Large intestine (tissue), 3 donors: ENCODE data around the gene AUTS2. TPM values are rescaled to one million over a fixed set of nuclear protein-coding genes. Genes with fewer than 3 reads are reported as not detected.
A peak's percentile ranks its signal among the peaks of the same experiment; 100 is the strongest.

ENCODE experiments used
- DNase-seq, 2 donors: peaks; one replicate each; pipeline versions ENCODE4 v3.0.0 to v3.0.0-alpha.2; 2013
- H3K27ac ChIP-seq: one replicate; pipeline ENCODE4 v1.5.1; 2013; ENCODE audit warnings: low read length
- H3K27me3 ChIP-seq: 2 replicates; pipeline ENCODE4 v1.6.1; 2013; ENCODE audit warnings: low read length; ENCODE audit not compliant: control insufficient read depth, insufficient read depth
- H3K36me3 ChIP-seq: 2 replicates; pipeline ENCODE4 v1.6.1; 2013; ENCODE audit warnings: low read length; ENCODE audit not compliant: control insufficient read depth, insufficient read depth
- H3K4me1 ChIP-seq: one replicate; pipeline ENCODE4 v1.6.1; 2013; ENCODE audit warnings: low read length; ENCODE audit not compliant: control insufficient read depth, insufficient read depth
- H3K4me3 ChIP-seq: one replicate; pipeline ENCODE4 v1.5.1; 2013; ENCODE audit warnings: low read length
- H3K9me3 ChIP-seq: one replicate; pipeline ENCODE4 v1.6.1; 2013; ENCODE audit warnings: mild to moderate bottlenecking, low read depth, low read length, moderate library complexity; ENCODE audit not compliant: control insufficient read depth
- WGBS: methylation state at CpG from one replicate; pipeline ENCODE4 v1.1.5; 2013; ENCODE audit warnings: low lambda C conversion rate; ENCODE audit not compliant: insufficient coverage; 5-methylcytosine and 5-hydroxymethylcytosine counted together
- polyA plus RNA-seq: library from polyadenylated mRNA; unstranded; fragments of 120-200 nt; gene quantifications from one replicate; pipeline ENCODE4 v1.2.1, GENCODE V29; 2013

AUTS2 gene
- polyA plus RNA-seq, 1 donor: 51.3 TPM

DNA sequence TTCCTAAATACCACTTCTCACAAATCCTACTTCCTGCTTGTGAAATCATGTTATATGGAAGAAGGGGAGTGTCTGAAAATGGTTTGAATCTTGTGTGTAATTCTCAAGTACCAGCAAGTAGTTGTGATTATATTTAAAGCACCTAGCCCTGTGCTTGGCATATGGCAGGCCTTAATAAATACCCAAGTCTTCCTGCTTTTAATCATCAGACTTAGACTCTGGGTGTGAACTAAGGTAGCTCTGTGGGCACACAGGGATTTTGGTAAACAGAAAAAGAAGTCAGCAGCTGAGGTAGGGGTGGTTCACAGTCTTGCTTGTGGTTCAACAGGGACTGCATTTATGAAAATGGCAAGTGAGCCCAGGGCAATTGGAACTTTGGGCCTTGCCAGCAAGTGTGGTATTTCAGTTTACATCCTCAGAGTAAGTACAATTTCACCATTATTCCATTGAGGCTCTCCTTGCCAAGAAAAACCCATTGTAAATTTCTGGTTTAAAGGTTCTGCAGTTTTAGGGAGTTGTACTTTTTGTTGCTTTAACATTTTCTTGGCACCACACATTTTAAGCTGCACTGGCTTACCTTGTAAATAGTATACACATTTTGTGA, 215.5 kb downstream of the AUTS2 start:
- Histone ChIP-seq H3K27ac (no peak overlapping the region), H3K4me3 (no peak overlapping the region), H3K9me3 (no peaks in the 10 kb centered on the region), H3K27me3 (no peaks in the 10 kb centered on the region), H3K36me3 (no peaks in the 10 kb centered on the region), H3K4me1 (peaks cover 33% of the 10 kb centered on the region)
- peak in 1 of 2 donors; percentile 15 for DNase-seq

DNA sequence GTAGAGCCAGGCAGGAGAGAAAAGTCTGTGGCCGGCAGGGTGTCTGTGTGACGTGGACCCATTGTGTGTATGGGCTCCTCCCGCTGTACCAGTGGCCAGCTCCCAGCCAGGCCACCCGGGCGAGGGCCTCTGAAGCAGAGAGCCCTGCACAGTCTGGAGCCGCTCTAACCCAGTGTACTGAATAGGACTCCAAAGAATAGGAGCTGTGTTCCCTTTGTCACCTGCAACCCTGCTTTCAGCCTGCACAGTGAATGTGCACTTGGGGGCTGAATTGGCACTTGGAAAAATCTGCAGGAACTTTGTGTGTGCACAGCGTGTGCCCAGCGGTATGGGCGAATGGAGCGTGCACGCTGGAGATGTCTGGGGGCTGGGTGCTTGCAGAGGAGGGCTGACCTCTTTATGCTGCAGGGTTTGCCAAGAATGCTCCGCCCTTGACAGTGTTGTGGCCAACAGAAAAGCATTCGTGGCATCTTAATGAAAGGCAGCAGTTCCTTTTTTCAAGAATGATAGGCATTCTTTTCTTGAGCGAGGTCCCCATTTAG, 216.2 kb downstream of the AUTS2 start:
- Histone ChIP-seq H3K36me3 (no peaks in the 10 kb centered on the region), H3K4me1 (peaks cover 35% of the 10 kb centered on the region), H3K4me3 (no peak overlapping the region), H3K27ac (no peak overlapping the region), H3K9me3 (no peaks in the 10 kb centered on the region), H3K27me3 (no peaks in the 10 kb centered on the region)
- DNase-seq: no peak
- 60% methylated on average over 1 of the region's 14 CpGs for WGBS

DNA sequence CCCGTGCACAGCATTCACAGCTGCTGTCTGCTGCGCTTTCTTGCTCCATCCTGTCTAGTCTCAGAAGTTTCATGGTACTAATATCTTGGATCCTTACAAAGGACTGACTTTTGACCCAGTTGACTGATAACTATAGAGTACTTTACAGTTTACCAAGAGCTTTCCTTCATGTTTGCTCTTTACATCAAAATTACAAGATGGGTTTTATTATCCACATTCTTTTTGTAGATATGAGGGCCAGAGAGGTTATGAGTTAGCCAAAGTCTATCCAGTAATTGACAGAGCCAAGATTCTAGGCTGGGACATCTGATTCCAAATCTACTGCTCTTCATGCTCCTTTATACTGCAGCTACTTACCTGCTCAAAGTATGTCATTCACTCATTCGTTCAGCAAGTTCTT, 218.2 kb downstream of the AUTS2 start:
- H3K36me3 ChIP-seq: no peaks in the 10 kb centered on the region
- no peaks in the 10 kb centered on the region for H3K9me3 ChIP-seq
- H3K4me1 ChIP-seq: peaks cover 40% of the 10 kb centered on the region
- peak; percentile 45 to 76 for DNase-seq
- WGBS: no CpG with 5 or more reads among the region's 3 CpGs
- H3K27me3 ChIP-seq: no peaks in the 10 kb centered on the region
- no peak overlapping the region for H3K27ac ChIP-seq
- H3K4me3 ChIP-seq: no peak overlapping the region

DNA sequence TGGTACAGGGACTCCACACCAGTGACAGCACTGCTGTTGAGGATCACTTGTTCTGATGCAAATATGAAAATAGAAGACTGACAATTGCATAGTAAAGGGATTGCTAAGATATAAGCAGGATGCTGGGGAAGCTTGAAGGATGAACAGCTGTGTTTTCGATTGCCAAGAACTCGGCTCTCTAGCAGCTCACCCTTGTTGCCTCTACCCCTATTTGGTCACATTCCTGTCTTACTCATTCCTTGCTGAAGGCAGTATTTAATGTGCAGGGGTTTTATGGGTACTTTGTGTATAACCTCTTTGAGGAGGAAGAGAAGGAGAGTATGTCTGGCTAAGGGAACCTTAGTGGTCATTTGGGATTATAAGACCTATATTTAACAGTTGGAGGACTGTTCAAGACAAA, 218.8 kb downstream of the AUTS2 start:
- Histone ChIP-seq H3K9me3 (no peaks in the 10 kb centered on the region), H3K27ac (no peak overlapping the region), H3K4me1 (peaks cover 36% of the 10 kb centered on the region), H3K36me3 (no peaks in the 10 kb centered on the region), H3K27me3 (no peaks in the 10 kb centered on the region), H3K4me3 (no peak overlapping the region)
- WGBS: no CpG with 5 or more reads among the region's 2 CpGs
- DNase-seq: no peak

DNA sequence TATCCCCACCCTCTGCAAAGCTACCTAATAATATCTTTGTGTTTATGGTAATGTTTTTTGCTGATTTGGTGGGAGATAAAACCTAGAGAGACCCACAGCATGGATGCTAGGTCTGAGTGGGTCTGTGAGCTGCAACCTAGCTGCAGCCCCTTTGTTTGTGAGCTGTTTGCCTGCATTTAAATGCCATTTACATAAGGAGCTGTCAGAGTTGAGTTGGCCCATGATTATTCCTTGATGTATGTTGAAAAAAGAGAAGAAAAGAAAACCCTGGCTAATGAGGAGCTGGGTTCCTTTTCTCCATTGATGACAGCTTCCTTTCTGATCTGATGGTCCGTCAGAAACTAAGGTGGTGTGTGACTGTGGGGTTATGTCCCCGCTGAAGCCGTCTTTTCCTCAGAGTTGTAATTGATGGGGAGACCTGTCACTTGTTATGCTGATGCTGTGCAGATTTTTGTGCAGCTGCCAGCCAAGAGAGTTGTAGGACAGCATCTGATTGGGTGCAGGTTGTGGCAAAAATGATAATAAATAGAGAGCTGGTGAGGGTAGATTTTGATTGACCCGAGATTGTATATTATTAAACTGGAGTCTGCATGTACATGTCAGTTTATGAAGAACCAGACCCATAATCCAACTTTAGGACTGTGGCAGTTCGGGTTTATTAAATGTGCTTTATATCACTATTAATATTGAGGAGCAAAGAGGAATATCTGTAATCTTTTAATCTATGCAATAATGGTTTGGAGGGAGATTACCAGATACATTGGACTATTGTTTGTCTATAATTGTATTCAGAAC, 219.8 kb downstream of the AUTS2 start:
- no peak overlapping the region for H3K27ac ChIP-seq
- no peaks in the 10 kb centered on the region for H3K36me3 ChIP-seq
- H3K4me1 ChIP-seq: peaks cover 32% of the 10 kb centered on the region
- no peaks in the 10 kb centered on the region for H3K9me3 ChIP-seq
- WGBS: no CpG with 5 or more reads among the region's 5 CpGs
- H3K27me3 ChIP-seq: no peaks in the 10 kb centered on the region
- DNase-seq: no peak
- no peak overlapping the region for H3K4me3 ChIP-seq

DNA sequence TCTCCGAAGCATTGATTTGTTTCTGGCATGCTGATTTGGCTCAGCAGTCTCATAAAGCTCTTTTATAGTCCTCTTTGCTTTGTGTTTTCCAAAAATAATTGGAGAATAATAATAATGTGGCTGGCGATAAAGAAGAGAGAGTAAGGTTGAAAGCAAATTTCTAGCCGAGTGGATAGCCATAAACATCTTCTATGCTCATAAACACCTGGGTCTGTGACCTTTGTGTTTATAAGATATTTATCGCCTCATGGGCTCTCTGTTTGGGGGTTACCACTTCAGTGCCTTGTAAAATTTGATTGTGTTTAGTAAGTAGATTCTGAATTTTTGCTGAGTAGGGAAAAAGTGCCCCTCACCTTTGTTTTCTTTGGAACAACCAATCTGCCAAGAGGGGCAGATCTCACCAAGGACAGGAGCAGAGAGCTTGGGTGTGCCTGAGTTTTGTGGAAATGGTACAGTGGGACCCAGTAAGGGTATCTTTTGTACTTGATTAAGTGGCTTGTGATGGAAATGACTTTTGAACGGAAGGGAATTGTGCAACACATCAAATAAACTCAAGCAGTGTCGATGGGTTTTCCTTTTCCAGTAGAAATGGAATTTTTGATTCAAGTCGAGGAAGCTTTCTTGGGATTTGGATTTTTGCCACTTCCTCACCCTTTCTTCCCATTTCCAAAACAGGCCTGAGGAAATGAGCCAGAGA, 220.5 kb downstream of the AUTS2 start:
- no peaks in the 10 kb centered on the region for H3K36me3 ChIP-seq
- H3K27me3 ChIP-seq: no peaks in the 10 kb centered on the region
- peak in 1 of 2 donors; percentile 72 for DNase-seq
- no peaks in the 10 kb centered on the region for H3K9me3 ChIP-seq
- H3K4me1 ChIP-seq: peaks cover 30% of the 10 kb centered on the region
- H3K4me3 ChIP-seq: no peak overlapping the region
- 57% methylated on average over 2 of the region's 7 CpGs for WGBS
- no peak overlapping the region for H3K27ac ChIP-seq

DNA sequence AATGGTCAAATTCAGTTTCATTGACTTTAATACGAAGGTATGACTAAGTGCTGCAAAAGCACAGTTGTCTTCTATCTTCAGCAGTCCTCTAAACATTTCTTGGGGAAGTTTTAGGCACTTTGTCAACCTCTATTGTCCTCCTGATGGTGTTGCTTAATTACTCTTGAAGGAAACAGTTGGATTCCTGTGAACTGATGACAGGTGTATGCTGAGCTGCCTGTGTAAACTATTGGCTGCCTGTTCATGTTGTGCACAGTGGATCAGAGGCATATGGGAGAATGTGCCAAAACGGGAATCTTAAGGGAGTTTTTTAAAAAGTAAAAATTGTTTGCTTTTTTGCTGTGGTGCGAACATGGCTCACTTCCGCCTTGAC, 221.0 kb downstream of the AUTS2 start:
- WGBS: no CpG with 5 or more reads among the region's 4 CpGs
- no peaks in the 10 kb centered on the region for H3K36me3 ChIP-seq
- H3K4me1 ChIP-seq: peaks cover 30% of the 10 kb centered on the region
- H3K27ac ChIP-seq: no peak overlapping the region
- no peak overlapping the region for H3K4me3 ChIP-seq
- no peak for DNase-seq
- no peaks in the 10 kb centered on the region for H3K27me3 ChIP-seq
- no peaks in the 10 kb centered on the region for H3K9me3 ChIP-seq

DNA sequence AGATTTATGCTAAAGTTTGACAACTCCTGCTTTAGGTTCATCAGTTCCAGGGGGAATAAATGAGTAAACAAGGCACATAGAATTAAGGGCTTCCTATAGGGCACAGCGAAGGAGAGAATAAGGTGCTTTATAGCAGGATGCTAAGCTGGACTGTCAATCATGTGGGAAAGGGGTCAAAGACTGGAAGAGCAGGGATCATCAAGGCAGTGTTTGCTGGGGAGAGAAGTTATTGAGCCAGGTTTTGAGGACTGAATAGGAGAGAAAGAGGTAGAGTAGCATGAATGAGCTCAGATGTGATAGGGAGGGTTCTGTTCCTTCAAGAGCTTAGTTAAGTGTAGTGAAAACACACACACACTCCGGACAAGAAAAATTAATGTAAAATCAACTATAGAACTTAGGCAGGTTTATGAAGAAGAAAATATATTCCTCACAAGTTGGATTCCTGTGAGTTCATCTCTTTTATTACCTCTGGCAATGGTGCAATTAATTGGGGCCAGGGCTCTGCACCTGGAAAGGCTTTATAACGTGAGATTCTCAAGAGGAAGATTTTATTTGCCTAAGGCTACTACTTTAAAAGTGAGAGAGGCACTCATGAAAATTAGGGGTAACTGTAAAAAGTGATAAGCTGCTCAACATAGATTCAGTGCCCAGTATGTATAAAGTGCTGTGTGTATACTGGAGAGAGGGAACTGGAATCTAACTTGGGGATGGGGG, 222.4 kb downstream of the AUTS2 start:
- no peak overlapping the region for H3K27ac ChIP-seq
- no peaks in the 10 kb centered on the region for H3K9me3 ChIP-seq
- no peaks in the 10 kb centered on the region for H3K36me3 ChIP-seq
- no CpG with 5 or more reads among the region's 3 CpGs for WGBS
- H3K4me3 ChIP-seq: no peak overlapping the region
- H3K27me3 ChIP-seq: no peaks in the 10 kb centered on the region
- H3K4me1 ChIP-seq: peaks cover 29% of the 10 kb centered on the region
- DNase-seq: peak in 1 of 2 donors; percentile 32

DNA sequence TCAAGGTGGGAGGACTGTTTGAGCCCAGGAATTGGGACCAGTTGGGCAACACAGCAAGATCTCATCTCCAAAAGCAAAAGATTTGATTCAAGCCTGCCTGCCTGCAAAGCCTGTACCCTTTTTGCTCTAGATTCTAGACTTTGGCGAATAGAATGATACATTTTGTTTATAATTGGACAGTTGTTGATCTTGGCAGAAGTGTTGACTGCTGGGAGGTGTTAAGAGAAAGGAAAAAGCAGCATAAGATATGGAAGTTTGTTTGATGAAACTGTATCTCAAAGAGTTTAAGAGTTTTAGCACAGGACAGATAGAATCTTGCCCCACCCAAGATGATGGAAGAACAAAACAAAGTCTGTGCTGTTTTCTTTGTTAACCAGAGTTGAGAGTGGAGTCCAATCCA, 224.1 kb downstream of the AUTS2 start:
- no peaks in the 10 kb centered on the region for H3K36me3 ChIP-seq
- DNase-seq: no peak
- H3K9me3 ChIP-seq: no peaks in the 10 kb centered on the region
- no peak overlapping the region for H3K4me3 ChIP-seq
- WGBS: 60% methylated on average over 1 of the region's 1 CpG
- no peak overlapping the region for H3K27ac ChIP-seq
- no peaks in the 10 kb centered on the region for H3K27me3 ChIP-seq
- H3K4me1 ChIP-seq: peaks cover 15% of the 10 kb centered on the region

DNA sequence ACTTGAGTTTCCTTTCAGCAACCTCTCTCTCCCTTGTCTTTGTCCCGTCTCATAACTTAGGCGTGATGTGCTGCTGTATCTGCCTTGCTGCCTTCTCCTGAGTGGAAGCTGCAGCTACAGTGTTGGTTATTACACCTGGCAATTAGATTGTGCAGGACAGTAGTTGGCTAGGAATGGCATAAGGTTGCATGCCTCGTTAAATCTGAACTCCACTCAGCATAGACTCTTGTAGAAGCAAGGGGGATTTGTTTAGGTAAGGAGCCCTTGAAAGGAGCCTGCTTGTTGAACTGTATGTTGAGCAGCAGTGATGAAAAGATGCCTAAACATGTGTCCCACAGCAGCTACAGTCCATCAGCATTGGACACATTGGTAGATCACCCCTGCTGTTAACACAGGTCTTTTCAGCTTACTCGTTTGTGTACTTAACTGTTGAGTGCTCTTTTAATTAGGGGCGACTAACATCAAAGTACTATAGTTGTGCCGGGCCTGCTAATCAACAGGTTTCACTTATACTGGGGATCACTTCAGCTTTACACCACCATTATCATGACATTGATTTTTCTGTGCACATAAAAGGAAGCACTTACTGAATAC, 225.0 kb downstream of the AUTS2 start:
- DNase-seq: no peak
- Histone ChIP-seq H3K36me3 (no peaks in the 10 kb centered on the region), H3K4me1 (peaks cover 10% of the 10 kb centered on the region), H3K27ac (no peak overlapping the region), H3K4me3 (no peak overlapping the region), H3K27me3 (no peaks in the 10 kb centered on the region), H3K9me3 (no peaks in the 10 kb centered on the region)
- WGBS: no CpG with 5 or more reads among the region's 6 CpGs
